Body of pancreas (tissue), 4 donors: Measurements from ENCODE around the gene FGG.

ENCODE experiments used
- POLR2A ChIP-seq, 3 donors: fragments of 450-650 bp; IDR thresholded peaks; one replicate each; pipeline ENCODE4 v1.6.1; 2016; ENCODE audit warnings: antibody characterized with exemption in 3 of 3, mild to moderate bottlenecking in 2 of 3
- TF ChIP-seq, protein P1 (sequence below), 7 experiments: fragments of 450-650 bp in 4 of 7; fragments of 200-600 bp in 3 of 7; sonication (generic) in 3 of 7; IDR thresholded peaks; one replicate each; pipeline ENCODE4 v1.5.1; 2016 to 2019; ENCODE audit warnings: antibody characterized with exemption in 7 of 7

DNA sequence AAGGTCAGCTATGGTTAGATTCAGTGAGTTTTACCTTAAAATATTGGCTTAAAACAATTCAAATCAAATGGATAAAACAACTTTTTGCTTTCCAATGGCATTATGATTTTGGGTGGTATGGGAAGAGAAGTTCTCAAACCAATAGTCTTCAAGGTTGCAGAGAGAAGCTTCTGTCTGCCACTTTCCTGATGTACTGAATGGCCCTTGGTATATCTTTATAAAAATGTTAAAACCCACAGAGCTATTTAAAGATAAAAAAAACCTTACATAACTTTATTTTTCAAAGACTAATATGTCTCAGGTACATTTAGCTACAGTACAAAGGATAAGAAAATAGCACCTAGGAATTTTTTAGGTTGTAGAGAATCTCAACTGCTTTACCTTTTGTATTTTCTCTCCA, 28.8 kb downstream of the FGG start:
- TF ChIP-seq, protein P1, sequence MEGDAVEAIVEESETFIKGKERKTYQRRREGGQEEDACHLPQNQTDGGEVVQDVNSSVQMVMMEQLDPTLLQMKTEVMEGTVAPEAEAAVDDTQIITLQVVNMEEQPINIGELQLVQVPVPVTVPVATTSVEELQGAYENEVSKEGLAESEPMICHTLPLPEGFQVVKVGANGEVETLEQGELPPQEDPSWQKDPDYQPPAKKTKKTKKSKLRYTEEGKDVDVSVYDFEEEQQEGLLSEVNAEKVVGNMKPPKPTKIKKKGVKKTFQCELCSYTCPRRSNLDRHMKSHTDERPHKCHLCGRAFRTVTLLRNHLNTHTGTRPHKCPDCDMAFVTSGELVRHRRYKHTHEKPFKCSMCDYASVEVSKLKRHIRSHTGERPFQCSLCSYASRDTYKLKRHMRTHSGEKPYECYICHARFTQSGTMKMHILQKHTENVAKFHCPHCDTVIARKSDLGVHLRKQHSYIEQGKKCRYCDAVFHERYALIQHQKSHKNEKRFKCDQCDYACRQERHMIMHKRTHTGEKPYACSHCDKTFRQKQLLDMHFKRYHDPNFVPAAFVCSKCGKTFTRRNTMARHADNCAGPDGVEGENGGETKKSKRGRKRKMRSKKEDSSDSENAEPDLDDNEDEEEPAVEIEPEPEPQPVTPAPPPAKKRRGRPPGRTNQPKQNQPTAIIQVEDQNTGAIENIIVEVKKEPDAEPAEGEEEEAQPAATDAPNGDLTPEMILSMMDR (IDR thresholded peaks at IDR 0.05) = no peak
- no peak for TF ChIP-seq POLR2A (IDR thresholded peaks at IDR 0.05)
